ENCODE data around the gene CAB39. TPM values are rescaled to one million over a fixed set of nuclear protein-coding genes. Genes with fewer than 3 reads are reported as not detected.

The CAB39 gene
- total RNA-seq, 1 experiment from 2014 or later = 34.2 TPM

GRCh38 chr2:230678018-230678417, 34.6 kb upstream of the CAB39 start:
- Histone ChIP-seq H3K4me3 (no peak overlapping the region), H3K9me3 (peaks cover 7% of the 10 kb centered on the region), H3K36me3 (no peaks in the 10 kb centered on the region), H3K27me3 (no peaks in the 10 kb centered on the region)
- no peak for DNase-seq

- no peaks in the 10 kb centered on the region for H3K27me3 ChIP-seq
- H3K36me3 ChIP-seq = no peaks in the 10 kb centered on the region
- peaks cover 7% of the 10 kb centered on the region for H3K9me3 ChIP-seq
- H3K4me3 ChIP-seq = no peak overlapping the region
- no peak for DNase-seq
Observed at GRCh38 chr2:230678451-230678850, 34.2 kb upstream of the CAB39 start.

GRCh38 chr2:230680463-230681170, 32.0 kb upstream of the CAB39 start:
- H3K9me3 ChIP-seq = peaks cover 7% of the 10 kb centered on the region
- DNase-seq = peak; percentile 82

GRCh38 chr2:230681171-230681545, 31.5 kb upstream of the CAB39 start:
- Histone ChIP-seq H3K36me3 (no peaks in the 10 kb centered on the region), H3K27me3 (no peaks in the 10 kb centered on the region), H3K4me3 (no peak overlapping the region), H3K9me3 (peaks cover 7% of the 10 kb centered on the region)
- no peak for DNase-seq

More at GRCh38 chr2:230680463-230681170, 32.0 kb upstream of the CAB39 start:
- H3K4me3 ChIP-seq = no peak overlapping the region
- no peaks in the 10 kb centered on the region for H3K27me3 ChIP-seq
- no peaks in the 10 kb centered on the region for H3K36me3 ChIP-seq

- H3K4me3 ChIP-seq = no peak overlapping the region
- no peaks in the 10 kb centered on the region for H3K36me3 ChIP-seq
- H3K9me3 ChIP-seq = peaks cover 7% of the 10 kb centered on the region
- no peak for DNase-seq
- no peaks in the 10 kb centered on the region for H3K27me3 ChIP-seq
Observed at GRCh38 chr2:230682546-230682945, 30.1 kb upstream of the CAB39 start.

- H3K4me3 ChIP-seq = no peak overlapping the region
- peak; percentile 65 for DNase-seq
- no peaks in the 10 kb centered on the region for H3K27me3 ChIP-seq
- H3K9me3 ChIP-seq = peaks cover 2% of the 10 kb centered on the region; the same call in 1 of the 2 replicates
- no peaks in the 10 kb centered on the region for H3K36me3 ChIP-seq
Observed at GRCh38 chr2:230684270-230685168, 28.1 kb upstream of the CAB39 start.

GRCh38 chr2:230685178-230685577, 27.5 kb upstream of the CAB39 start:
- no peaks in the 10 kb centered on the region for H3K36me3 ChIP-seq
- no peaks in the 10 kb centered on the region for H3K9me3 ChIP-seq
- no peak overlapping the region for H3K4me3 ChIP-seq
- H3K27me3 ChIP-seq = no peaks in the 10 kb centered on the region
- DNase-seq = no peak

GRCh38 chr2:230687498-230687897, 25.1 kb upstream of the CAB39 start:
- H3K9me3 ChIP-seq = no peaks in the 10 kb centered on the region
- H3K36me3 ChIP-seq = no peaks in the 10 kb centered on the region
- H3K27me3 ChIP-seq = no peaks in the 10 kb centered on the region
- H3K4me3 ChIP-seq = no peak overlapping the region
- peak; percentile 59 for DNase-seq

- H3K9me3 ChIP-seq = no peaks in the 10 kb centered on the region
- no peaks in the 10 kb centered on the region for H3K27me3 ChIP-seq
- no peak overlapping the region for H3K4me3 ChIP-seq
- DNase-seq = no peak
- no peaks in the 10 kb centered on the region for H3K36me3 ChIP-seq
Observed at GRCh38 chr2:230688490-230688889, 24.2 kb upstream of the CAB39 start.

GRCh38 chr2:230690439-230690838, 22.2 kb upstream of the CAB39 start:
- Histone ChIP-seq H3K27me3 (no peaks in the 10 kb centered on the region), H3K4me3 (no peak overlapping the region), H3K9me3 (no peaks in the 10 kb centered on the region), H3K36me3 (no peaks in the 10 kb centered on the region)
- DNase-seq = peak; percentile 92

GRCh38 chr2:230691005-230691647, 21.5 kb upstream of the CAB39 start:
- no peak overlapping the region for H3K4me3 ChIP-seq
- no peaks in the 10 kb centered on the region for H3K36me3 ChIP-seq
- no peaks in the 10 kb centered on the region for H3K9me3 ChIP-seq
- DNase-seq = peak; percentile 64
- H3K27me3 ChIP-seq = no peaks in the 10 kb centered on the region

GRCh38 chr2:230692760-230693159, 19.9 kb upstream of the CAB39 start:
- Histone ChIP-seq H3K9me3 (no peaks in the 10 kb centered on the region), H3K36me3 (no peaks in the 10 kb centered on the region), H3K4me3 (no peak overlapping the region), H3K27me3 (no peaks in the 10 kb centered on the region)
- peak; percentile 38 for DNase-seq

- H3K9me3 ChIP-seq = no peaks in the 10 kb centered on the region
- no peaks in the 10 kb centered on the region for H3K27me3 ChIP-seq
- no peak for DNase-seq
- H3K4me3 ChIP-seq = no peak overlapping the region
- no peaks in the 10 kb centered on the region for H3K36me3 ChIP-seq
Observed at GRCh38 chr2:230693411-230693810, 19.2 kb upstream of the CAB39 start.

- DNase-seq = no peak
- Histone ChIP-seq H3K27me3 (no peaks in the 10 kb centered on the region), H3K36me3 (no peaks in the 10 kb centered on the region), H3K4me3 (no peak overlapping the region), H3K9me3 (no peaks in the 10 kb centered on the region)
Observed at GRCh38 chr2:230694241-230694640, 18.4 kb upstream of the CAB39 start.

- Histone ChIP-seq H3K4me3 (no peak overlapping the region), H3K9me3 (no peaks in the 10 kb centered on the region), H3K27me3 (no peaks in the 10 kb centered on the region), H3K36me3 (no peaks in the 10 kb centered on the region)
- DNase-seq = no peak
Observed at GRCh38 chr2:230695551-230695950, 17.1 kb upstream of the CAB39 start.

GRCh38 chr2:230696670-230697069, 16.0 kb upstream of the CAB39 start:
- H3K36me3 ChIP-seq = no peaks in the 10 kb centered on the region
- H3K4me3 ChIP-seq = no peak overlapping the region
- H3K9me3 ChIP-seq = no peaks in the 10 kb centered on the region
- H3K27me3 ChIP-seq = no peaks in the 10 kb centered on the region
- DNase-seq = no peak

- Histone ChIP-seq H3K4me3 (no peak overlapping the region), H3K9me3 (no peaks in the 10 kb centered on the region), H3K36me3 (no peaks in the 10 kb centered on the region), H3K27me3 (no peaks in the 10 kb centered on the region)
- DNase-seq = no peak
Observed at GRCh38 chr2:230697676-230698075, 15.0 kb upstream of the CAB39 start.

Data from MG63 (cell line).